ENCODE results near the gene FMN2.

FMN2 gene

DNA sequence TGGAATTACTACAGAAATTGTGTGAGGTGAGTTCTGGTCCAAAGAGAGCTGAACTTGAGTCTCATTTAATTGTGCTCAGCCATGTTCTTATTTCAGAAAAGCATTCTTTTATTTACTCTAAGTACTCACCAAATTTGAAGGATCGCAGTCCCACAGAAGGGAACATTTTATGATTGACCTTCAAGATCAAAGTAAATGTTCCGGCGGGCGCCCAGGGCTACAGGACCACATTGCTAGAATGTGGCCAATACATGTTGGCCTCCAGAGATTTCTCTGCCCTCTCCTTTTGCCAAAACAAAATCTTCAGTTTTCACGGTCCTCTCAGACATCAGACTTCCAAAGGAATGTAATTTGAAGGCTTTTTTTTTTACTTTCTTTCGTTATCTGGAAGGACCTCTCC, 237.8 kb downstream of the FMN2 start:
- in situ Hi-C loops (cut with MboI; ENCODE audit: low pct_unique_long_range_greater_than_20kb, low sequenced_read_pairs, unreplicated experiment) = no loop called here
- TF ChIP-seq, protein P1, sequence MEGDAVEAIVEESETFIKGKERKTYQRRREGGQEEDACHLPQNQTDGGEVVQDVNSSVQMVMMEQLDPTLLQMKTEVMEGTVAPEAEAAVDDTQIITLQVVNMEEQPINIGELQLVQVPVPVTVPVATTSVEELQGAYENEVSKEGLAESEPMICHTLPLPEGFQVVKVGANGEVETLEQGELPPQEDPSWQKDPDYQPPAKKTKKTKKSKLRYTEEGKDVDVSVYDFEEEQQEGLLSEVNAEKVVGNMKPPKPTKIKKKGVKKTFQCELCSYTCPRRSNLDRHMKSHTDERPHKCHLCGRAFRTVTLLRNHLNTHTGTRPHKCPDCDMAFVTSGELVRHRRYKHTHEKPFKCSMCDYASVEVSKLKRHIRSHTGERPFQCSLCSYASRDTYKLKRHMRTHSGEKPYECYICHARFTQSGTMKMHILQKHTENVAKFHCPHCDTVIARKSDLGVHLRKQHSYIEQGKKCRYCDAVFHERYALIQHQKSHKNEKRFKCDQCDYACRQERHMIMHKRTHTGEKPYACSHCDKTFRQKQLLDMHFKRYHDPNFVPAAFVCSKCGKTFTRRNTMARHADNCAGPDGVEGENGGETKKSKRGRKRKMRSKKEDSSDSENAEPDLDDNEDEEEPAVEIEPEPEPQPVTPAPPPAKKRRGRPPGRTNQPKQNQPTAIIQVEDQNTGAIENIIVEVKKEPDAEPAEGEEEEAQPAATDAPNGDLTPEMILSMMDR (IDR thresholded peaks at IDR 0.05; ENCODE audit: extremely low read depth, insufficient read depth, missing control alignments) = no peak
- DNase-seq (ENCODE audit: low spot score) = no peak

DNA sequence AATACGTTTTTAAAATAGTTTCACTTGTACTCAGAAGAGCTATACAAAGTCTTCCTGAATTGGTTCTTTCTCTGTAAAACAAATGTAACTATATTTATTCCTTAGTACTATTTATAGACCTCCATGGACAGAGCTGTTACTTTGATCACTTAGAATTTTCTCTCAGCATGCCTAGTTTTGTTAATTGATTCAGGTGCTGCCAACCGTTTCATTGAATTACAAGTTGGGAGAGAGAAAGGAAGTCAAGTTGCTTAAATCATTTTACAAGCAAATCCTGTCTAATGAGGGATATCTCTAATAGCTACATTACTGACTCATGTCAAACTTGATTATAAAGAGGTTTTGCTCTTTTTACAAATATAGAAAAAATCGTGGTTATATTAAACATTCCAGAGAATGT, 241.0 kb downstream of the FMN2 start:
- TF ChIP-seq, protein P1 (IDR thresholded peaks at IDR 0.05; ENCODE audit: extremely low read depth, insufficient read depth, missing control alignments) = no peak
- in situ Hi-C loops (cut with MboI; ENCODE audit: low pct_unique_long_range_greater_than_20kb, low sequenced_read_pairs, unreplicated experiment) = no loop called here
- no peak for DNase-seq (ENCODE audit: low spot score)

DNA sequence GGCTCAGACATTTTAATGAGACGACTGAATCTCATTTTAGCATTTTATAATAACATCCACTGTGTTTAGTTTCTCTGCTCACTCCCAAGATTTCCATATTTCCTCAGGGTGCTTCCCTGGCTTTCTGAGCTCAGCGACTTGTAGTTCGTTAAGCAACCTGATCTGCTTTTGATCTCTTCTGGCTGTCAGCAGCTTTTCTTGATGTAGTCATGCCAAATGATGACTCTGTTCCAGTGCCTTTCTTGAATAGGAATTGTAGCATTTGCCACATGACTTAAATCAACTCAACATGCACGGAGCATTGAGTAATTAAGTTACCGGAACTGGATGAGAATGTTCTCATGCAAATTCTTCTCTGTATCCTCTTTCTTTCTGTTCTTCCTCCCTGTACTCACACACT, 246.1 kb downstream of the FMN2 start:
- TF ChIP-seq, protein P1 (IDR thresholded peaks at IDR 0.05; ENCODE audit: extremely low read depth, insufficient read depth, missing control alignments) = no peak
- in situ Hi-C loops (cut with MboI; ENCODE audit: low pct_unique_long_range_greater_than_20kb, low sequenced_read_pairs, unreplicated experiment) = no loop called here
- DNase-seq (ENCODE audit: low spot score) = no peak

DNA sequence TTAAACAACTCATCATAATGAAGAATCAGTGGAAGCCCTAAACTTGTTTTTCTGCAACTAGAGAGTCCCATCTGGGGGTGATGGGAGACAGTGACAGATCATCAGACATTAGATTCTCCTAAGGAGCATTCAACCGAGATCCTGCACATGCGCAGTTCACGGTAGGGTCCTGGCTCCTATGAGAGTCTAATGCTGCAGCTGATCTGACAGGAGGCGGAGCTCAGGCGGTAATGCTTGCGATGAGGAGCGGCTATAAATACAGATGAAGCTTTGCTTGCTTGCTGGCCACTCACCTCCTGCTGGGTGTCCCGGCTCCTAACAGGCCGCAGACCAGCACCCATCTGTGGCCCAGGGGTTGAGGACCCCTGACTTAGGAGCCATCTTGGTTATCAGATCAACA, 247.2 kb downstream of the FMN2 start:
- TF ChIP-seq, protein P1 (IDR thresholded peaks at IDR 0.05; ENCODE audit: extremely low read depth, insufficient read depth, missing control alignments) = no peak
- no peak for DNase-seq (ENCODE audit: low spot score)
- in situ Hi-C loops (cut with MboI; ENCODE audit: low pct_unique_long_range_greater_than_20kb, low sequenced_read_pairs, unreplicated experiment) = no loop called here

GRCh38 chr1:240341365-240342250, 249.9 kb downstream of the FMN2 start:
- DNase-seq (ENCODE audit: low spot score) = no peak
- in situ Hi-C loops (cut with MboI; ENCODE audit: low pct_unique_long_range_greater_than_20kb, low sequenced_read_pairs, unreplicated experiment) = no loop called here
- TF ChIP-seq, protein P1 (IDR thresholded peaks at IDR 0.05; ENCODE audit: extremely low read depth, insufficient read depth, missing control alignments) = no peak

DNA sequence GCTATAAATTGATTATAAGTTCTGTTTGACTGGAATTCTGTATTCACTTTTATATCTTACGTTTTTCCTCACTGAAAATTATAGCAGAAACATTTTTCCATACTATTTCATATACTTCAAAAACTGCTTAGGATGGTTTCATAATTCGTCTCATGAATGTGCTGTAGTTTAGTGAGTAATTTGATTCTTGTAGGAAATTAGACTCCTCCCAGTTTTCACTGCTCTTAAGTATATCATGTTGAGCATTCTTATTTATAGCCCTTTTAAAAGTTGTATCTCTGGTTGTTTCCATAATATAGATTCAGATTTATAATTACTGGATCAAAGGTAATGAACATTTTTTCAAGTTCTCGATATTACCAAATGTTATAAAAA, 250.6 kb downstream of the FMN2 start:
- TF ChIP-seq, protein P1 (IDR thresholded peaks at IDR 0.05; ENCODE audit: extremely low read depth, insufficient read depth, missing control alignments) = no peak
- in situ Hi-C loops (cut with MboI; ENCODE audit: low pct_unique_long_range_greater_than_20kb, low sequenced_read_pairs, unreplicated experiment) = no loop called here
- no peak for DNase-seq (ENCODE audit: low spot score)
